ENCODE data around the gene JSRP1.

The JSRP1 gene

DNA sequence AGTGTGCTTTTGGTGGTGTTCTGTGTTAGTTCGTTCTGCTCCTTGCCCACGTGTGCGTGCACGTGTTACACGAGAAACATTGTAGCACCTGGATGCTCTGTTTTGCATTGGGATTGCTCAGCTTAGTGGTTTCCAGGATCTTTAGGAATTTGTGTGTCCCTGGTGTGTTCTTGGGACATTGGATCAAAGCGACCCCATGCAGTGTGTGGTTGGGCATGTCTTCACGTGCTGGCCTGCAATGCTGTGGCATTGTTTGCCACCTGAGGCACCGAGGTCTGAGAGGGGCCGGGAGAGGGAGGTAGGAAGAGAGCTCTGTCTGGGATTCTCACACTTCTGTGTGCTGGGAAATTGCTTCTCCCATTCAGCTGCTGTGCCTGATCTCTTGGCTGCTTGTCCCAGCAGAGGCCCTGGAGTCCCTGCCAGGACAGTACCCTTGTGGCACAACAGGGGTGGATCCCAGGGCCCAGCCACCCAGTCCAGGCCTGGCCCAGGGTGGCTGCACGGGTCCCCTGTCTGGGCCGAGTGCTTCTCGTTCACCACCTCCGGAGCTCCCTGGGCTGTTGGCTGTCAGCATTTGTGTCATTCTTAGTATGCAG lies 31.4 kb downstream of the JSRP1 start:
- in situ Hi-C loops (cut with HindIII; ENCODE audit: low pct_ligation_motif_present, low sequenced_read_pairs) = no loop called here
- Histone ChIP-seq H3K27ac (no peak overlapping the region), H3K4me3 (ENCODE audit: low read depth, low read length) (no peak overlapping the region), H3K27me3 (replicated peaks) (no peaks in the 10 kb centered on the region), H3K36me3 (replicated peaks) (peaks cover 62% of the 10 kb centered on the region)
- TF ChIP-seq, protein P1, sequence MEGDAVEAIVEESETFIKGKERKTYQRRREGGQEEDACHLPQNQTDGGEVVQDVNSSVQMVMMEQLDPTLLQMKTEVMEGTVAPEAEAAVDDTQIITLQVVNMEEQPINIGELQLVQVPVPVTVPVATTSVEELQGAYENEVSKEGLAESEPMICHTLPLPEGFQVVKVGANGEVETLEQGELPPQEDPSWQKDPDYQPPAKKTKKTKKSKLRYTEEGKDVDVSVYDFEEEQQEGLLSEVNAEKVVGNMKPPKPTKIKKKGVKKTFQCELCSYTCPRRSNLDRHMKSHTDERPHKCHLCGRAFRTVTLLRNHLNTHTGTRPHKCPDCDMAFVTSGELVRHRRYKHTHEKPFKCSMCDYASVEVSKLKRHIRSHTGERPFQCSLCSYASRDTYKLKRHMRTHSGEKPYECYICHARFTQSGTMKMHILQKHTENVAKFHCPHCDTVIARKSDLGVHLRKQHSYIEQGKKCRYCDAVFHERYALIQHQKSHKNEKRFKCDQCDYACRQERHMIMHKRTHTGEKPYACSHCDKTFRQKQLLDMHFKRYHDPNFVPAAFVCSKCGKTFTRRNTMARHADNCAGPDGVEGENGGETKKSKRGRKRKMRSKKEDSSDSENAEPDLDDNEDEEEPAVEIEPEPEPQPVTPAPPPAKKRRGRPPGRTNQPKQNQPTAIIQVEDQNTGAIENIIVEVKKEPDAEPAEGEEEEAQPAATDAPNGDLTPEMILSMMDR (IDR thresholded peaks at IDR 0.05; ENCODE audit: low read depth, low read length, missing control alignments) = no peak
- no peak for DNase-seq

DNA sequence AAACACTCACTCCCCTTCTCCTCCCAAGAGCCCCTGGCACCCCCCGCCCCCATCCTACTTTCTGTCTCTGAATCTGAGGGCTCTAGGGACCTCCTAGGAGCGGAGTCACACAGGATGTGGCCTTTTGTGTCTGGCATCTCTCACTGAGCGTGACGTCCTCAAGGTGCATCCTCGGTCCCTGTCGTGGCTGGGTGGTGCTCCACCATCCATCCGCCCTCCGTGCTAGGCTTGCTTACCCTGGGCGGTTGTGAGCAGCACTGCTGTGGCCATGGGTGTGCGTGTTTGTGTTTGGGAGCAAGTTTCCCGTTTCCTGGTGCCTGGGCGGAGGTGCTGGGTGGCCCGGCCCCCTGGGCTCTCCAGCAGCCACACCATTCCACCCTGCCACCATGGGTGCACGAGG lies 32.3 kb downstream of the JSRP1 start:
- TF ChIP-seq, protein P1 (IDR thresholded peaks at IDR 0.05; ENCODE audit: low read depth, low read length, missing control alignments) = no peak
- in situ Hi-C loops (cut with HindIII; ENCODE audit: low pct_ligation_motif_present, low sequenced_read_pairs) = no loop called here
- H3K36me3 ChIP-seq (replicated peaks) = peaks cover 58% of the 10 kb centered on the region
- DNase-seq = no peak
- H3K27me3 ChIP-seq (replicated peaks) = no peaks in the 10 kb centered on the region
- no peak overlapping the region for H3K27ac ChIP-seq
- no peak overlapping the region for H3K4me3 ChIP-seq (ENCODE audit: low read depth, low read length)

DNA sequence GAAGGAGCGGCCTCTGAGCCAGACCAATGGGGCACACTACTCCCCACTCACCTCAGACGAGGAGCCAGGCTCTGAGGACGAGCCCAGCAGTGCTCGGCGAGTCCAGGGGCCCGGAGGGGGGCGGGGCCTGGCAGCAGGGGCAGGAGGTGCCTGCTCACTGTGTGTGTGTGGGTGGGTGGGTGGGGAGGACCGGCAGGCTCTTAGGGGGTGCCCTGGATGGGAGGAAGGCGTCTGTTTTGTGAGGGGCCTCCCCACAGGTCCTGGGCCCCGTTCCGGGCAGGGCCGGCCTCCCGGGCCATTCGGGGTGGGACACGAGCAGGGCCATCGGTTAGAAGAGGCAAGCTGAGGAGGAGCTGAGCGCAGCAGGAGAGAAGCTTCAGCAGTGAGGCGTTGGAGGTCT lies 32.8 kb downstream of the JSRP1 start:
- DNase-seq = no peak
- H3K27me3 ChIP-seq (replicated peaks) = no peaks in the 10 kb centered on the region
- no peak overlapping the region for H3K4me3 ChIP-seq (ENCODE audit: low read depth, low read length)
- no peak overlapping the region for H3K27ac ChIP-seq
- TF ChIP-seq, protein P1 (IDR thresholded peaks at IDR 0.05; ENCODE audit: low read depth, low read length, missing control alignments) = no peak
- in situ Hi-C loops (cut with HindIII; ENCODE audit: low pct_ligation_motif_present, low sequenced_read_pairs) = no loop called here
- peaks cover 53% of the 10 kb centered on the region for H3K36me3 ChIP-seq (replicated peaks)

DNA sequence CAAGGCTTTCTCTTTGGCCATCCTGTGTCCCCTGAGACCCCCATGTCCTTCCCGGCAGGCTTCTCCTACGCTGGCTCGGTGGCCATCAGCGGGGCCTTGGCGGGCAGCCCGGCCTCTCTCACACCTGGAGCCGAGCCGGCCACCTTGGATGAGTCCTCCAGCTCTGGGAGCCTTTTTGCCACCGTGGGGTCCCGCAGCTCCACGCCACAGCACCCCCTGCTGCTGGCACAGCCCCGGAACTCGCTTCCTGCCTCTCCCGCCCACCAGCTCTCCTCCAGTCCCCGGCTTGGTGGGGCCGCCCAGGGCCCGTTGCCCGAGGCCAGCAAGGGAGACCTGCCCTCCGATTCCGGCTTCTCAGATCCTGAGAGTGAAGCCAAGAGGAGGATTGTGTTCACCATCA lies 34.3 kb downstream of the JSRP1 start:
- H3K36me3 ChIP-seq (replicated peaks) = peaks cover 58% of the 10 kb centered on the region
- TF ChIP-seq, protein P1 (IDR thresholded peaks at IDR 0.05; ENCODE audit: low read depth, low read length, missing control alignments) = peak; percentile 63

DNA sequence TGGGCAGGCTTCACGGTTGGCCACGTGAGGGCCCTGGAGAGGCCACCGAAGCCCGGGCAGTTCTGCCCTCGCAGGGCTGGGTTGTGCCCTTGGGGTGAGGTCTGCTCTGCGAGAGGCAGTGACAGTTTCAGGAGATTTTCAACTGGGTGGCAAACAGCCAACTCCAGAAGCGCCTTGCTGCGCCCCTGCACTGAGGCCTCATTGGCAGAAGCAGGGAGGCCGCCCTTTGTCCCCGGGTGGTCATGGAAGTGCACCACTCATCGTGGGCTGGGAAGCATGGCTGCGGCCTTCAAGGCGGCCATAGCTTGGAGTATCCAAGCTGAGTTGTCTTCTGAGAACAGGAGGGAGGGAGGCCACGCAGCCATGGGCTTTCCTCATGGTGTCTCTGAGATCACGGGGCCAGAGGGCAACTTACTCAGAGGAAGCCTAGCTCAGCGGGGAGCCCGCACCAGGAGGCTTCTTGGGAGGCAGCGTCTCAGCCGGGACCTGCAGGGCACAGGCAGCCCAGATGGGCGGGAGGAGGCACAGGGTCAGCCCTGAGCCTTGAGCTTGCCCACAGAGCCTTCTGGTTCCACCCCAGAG lies 34.9 kb downstream of the JSRP1 start:
- TF ChIP-seq, protein P1 (IDR thresholded peaks at IDR 0.05; ENCODE audit: low read depth, low read length, missing control alignments) = peak; percentile 28
- no peaks in the 10 kb centered on the region for H3K27me3 ChIP-seq (replicated peaks)
- in situ Hi-C loops (cut with HindIII; ENCODE audit: low pct_ligation_motif_present, low sequenced_read_pairs) = no loop called here
- no peak overlapping the region for H3K4me3 ChIP-seq (ENCODE audit: low read depth, low read length)
- peak; percentile 60 for DNase-seq
- H3K27ac ChIP-seq = peak overlapping the region; percentile 50
- peaks cover 59% of the 10 kb centered on the region for H3K36me3 ChIP-seq (replicated peaks)

More for the DNA sequence above, 34.3 kb downstream of the JSRP1 start:
- Histone ChIP-seq H3K4me3 (ENCODE audit: low read depth, low read length) (no peak overlapping the region), H3K27me3 (replicated peaks) (no peaks in the 10 kb centered on the region), H3K27ac (peak overlapping the region; percentile 50)
- in situ Hi-C loops (cut with HindIII; ENCODE audit: low pct_ligation_motif_present, low sequenced_read_pairs) = no loop called here
- no peak for DNase-seq

DNA sequence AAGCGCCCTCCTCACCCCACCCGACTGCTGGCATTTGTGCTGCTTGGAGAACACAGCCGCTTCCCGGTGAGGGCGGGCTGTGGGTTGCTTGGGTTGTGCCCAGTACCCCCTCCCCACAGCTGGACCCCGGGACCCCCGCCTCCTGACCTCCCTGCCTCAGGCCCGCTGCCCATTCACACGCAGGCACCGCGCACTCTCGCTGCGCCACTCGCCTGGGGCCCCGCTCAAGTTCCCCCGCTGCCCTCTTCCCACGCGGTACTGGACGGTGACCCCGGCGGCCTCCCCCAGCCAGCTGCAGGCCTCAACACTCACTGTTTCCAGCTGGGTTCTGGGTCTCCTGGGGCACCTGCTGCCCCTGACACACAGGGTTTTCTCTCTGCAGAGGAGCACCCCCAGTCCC lies 36.5 kb downstream of the JSRP1 start:
- H3K27me3 ChIP-seq (replicated peaks) = no peaks in the 10 kb centered on the region
- H3K36me3 ChIP-seq (replicated peaks) = peaks cover 62% of the 10 kb centered on the region
- in situ Hi-C loops (cut with HindIII; ENCODE audit: low pct_ligation_motif_present, low sequenced_read_pairs) = no loop called here
- no peak for DNase-seq
- no peak overlapping the region for H3K4me3 ChIP-seq (ENCODE audit: low read depth, low read length)
- TF ChIP-seq, protein P1 (IDR thresholded peaks at IDR 0.05; ENCODE audit: low read depth, low read length, missing control alignments) = no peak
- H3K27ac ChIP-seq = no peak overlapping the region
